ENCODE data around the gene TSPEAR.

DNA sequence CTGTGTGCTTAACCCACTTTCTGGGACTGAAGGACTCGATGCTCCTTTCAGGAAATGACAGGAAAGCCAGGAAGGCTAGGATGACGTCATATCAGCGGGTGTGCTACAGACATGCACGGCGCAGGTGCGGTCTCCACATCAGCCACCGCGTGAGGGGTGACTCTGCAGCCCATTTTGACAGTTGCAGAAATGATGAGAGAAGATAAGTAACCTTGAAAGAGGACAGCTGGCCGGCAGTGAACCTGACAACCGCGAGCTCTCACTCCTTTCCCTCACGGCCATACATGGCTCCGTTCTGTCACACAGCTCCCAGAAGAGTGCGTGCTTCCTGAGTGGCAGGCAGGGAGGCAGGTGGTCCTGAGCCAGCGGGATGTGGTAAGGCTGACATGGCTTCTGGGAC, 129.3 kb downstream of the TSPEAR start:
- no peak for TF ChIP-seq PATZ1 (CRISPR knock-in tag; IDR thresholded peaks at IDR 0.05; ENCODE audit: borderline replicate concordance)
- no peak for TF ChIP-seq ZFP3 (CRISPR knock-in tag; IDR thresholded peaks at IDR 0.05)
- no peak for TF ChIP-seq ZNF565 (CRISPR knock-in tag; conservative IDR thresholded peaks at IDR 0.05; ENCODE audit: low read depth)
- TF ChIP-seq CREB5 (CRISPR knock-in tag; IDR thresholded peaks at IDR 0.05; ENCODE audit: low read depth), result no peak
- TF ChIP-seq RARB (CRISPR knock-in tag; IDR thresholded peaks at IDR 0.05), result no peak
- TF ChIP-seq, protein P1, sequence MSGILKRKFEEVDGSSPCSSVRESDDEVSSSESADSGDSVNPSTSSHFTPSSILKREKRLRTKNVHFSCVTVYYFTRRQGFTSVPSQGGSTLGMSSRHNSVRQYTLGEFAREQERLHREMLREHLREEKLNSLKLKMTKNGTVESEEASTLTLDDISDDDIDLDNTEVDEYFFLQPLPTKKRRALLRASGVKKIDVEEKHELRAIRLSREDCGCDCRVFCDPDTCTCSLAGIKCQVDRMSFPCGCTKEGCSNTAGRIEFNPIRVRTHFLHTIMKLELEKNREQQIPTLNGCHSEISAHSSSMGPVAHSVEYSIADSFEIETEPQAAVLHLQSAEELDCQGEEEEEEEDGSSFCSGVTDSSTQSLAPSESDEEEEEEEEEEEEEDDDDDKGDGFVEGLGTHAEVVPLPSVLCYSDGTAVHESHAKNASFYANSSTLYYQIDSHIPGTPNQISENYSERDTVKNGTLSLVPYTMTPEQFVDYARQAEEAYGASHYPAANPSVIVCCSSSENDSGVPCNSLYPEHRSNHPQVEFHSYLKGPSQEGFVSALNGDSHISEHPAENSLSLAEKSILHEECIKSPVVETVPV (CRISPR knock-in tag; IDR thresholded peaks at IDR 0.05), result no peak
- TF ChIP-seq, protein P2, sequence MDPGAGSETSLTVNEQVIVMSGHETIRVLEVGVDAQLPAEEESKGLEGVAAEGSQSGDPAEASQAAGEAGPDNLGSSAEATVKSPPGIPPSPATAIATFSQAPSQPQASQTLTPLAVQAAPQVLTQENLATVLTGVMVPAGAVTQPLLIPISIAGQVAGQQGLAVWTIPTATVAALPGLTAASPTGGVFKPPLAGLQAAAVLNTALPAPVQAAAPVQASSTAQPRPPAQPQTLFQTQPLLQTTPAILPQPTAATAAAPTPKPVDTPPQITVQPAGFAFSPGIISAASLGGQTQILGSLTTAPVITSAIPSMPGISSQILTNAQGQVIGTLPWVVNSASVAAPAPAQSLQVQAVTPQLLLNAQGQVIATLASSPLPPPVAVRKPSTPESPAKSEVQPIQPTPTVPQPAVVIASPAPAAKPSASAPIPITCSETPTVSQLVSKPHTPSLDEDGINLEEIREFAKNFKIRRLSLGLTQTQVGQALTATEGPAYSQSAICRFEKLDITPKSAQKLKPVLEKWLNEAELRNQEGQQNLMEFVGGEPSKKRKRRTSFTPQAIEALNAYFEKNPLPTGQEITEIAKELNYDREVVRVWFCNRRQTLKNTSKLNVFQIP (CRISPR knock-in tag; IDR thresholded peaks at IDR 0.05; ENCODE audit: borderline replicate concordance, low read depth), result no peak
- TF ChIP-seq BACH2 (CRISPR knock-in tag; IDR thresholded peaks at IDR 0.05; ENCODE audit: borderline replicate concordance), result no peak
- no peak for TF ChIP-seq ISL1 (CRISPR knock-in tag; IDR thresholded peaks at IDR 0.05)
- TF ChIP-seq ZFP30 (CRISPR knock-in tag; IDR thresholded peaks at IDR 0.05), result no peak
- no peak for TF ChIP-seq GLIS3 (CRISPR knock-in tag; IDR thresholded peaks at IDR 0.05)

Measured in SK-N-SH treated with all-trans-retinoic acid at 6 μM for 48 hours (cell line).